ENCODE data around the gene EDARADD. TPM values are rescaled to one million over a fixed set of nuclear protein-coding genes. Genes with fewer than 3 reads are reported as not detected.
"Not testable (repeated sequence)": the region's sequence is repeated elsewhere in the genome, so short reads cannot be mapped to it uniquely, and the experiment has no call there.

The EDARADD gene
- total RNA-seq, 2 donors from 2014 or later = 0.35 TPM; not detected in 1

DNA sequence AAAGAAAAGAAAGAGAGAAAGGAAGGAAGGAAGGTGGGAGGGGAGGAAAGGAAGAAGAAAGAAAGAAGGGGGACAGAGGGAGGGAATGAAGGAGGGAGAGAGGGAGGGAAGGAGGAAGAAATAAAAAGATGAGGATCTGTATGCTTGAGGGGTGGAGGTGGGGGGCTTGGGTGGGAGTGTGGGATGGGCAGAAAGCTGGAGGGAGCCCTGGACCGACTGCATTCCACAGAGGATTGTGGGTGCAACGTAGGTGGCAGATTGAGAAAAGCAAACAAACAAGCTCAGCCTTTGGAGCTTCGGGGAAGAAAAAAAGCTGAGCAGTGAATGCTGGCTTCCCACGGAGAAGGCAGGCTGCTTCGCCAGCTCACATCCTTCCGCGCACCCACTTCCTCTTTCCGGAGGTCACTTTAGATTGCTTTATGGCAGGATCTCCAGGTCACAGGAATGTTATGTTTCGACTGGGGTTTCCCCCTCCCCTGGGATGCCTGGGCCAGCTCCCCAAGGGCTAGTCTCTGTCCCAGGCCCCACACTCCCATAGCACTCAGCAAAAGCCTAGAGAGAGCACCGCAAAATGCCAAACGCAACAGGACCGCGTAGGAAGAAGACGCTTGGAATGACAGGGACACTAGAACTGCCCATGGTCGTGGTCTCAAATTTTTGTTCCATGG, 109.0 kb downstream of the EDARADD start:
- intact Hi-C loops (cut with DNase I) = no loop called here
- DNase-seq (peak; percentile 68), ATAC-seq (peak; percentile 38 to 50)

DNA sequence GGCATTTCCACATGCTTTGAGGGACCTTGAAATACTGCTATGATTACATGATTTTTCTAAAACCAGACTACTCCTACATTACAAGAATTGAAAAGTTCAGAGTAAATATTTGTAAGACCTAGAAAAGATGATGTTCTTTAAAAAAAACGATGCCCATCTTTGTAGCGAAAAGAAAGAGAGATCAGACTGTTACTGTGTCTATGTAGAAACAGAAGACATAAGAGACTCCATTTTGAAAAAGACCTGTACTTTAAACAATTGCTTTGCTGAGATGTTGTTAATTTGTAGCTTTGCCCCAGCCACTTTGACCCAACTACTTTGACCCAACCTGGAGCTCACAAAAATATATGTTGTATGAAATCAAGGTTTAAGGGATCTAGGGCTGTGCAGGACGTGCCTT, 110.3 kb downstream of the EDARADD start:
- intact Hi-C loops (cut with DNase I); ATAC-seq; DNase-seq: not testable (repeated sequence)

DNA sequence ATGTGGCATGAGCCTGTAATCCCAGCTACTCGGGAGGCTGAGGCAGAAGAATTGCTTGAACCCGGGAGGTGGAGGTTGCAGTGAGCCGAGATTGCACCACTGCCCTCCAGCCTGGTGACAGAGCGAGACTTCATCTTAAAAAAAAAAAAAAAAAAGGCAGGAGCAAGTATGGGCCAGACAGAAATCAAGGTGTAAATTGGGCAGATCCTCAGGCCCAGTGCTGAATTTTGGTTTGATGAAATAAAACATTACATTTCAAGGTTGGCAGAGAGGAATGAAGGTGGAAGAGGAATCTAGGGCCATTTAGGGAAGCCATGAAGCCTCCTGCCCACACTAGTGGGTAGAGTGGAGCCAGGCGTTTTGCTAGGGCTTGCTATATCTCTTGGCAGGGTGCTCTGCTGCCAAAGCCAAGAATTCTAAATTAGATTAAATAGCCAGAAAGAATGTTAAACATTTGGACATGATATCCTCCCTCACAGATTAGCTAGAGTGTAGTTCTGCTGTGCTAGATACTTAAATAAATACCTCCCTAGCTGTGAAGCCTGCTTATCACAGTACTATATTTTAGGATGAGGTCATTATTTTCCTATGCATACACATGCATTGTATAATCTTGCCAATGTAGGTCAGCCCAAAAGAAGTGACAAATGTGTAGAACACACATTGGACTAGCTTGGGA, 113.1 kb downstream of the EDARADD start:
- ATAC-seq (peak; percentile 92 to 94), DNase-seq (peak; percentile 62)
- intact Hi-C loops (cut with DNase I) = no loop called here

DNA sequence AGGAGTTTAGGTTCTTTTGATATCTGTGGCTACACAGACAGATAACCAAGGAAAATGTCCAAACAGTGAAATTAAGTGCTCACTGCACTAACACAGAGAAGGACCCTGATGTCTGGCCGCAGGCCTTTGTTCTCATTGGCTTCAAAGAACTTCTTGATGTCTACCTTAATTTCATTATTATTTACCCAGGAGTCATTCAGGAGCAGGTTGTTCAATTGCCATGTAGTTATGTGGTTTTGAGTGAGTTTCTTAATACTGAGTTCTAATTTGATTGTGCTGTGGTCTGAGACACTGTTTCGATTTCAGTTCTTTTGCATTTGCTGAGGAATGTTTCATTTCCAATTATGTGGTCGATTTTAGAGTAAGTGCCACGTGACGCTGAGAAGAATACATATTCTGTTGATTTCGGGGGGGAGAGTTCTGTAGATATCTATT, 114.5 kb downstream of the EDARADD start:
- DNase-seq = no peak
- ATAC-seq = no peak
- intact Hi-C loops (cut with DNase I) = no loop called here

DNA sequence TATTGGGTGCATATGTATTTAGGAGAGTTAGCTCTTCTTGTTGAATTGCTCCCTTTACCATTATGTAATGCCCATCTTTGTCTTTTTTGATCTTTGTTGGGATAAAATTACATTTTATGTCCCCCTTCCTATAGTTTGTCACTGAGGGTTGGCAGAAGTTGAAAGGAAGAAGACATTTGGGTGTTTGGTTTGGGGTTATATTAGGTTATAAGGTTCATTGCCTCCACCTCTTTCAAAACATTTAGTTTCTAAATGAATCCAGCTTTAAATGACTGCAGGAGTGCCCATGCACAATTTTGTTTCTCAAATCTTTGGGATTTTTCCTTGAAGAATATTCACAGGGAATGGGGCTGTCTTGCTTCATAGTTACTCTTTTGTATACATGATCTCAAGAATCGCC, 115.1 kb downstream of the EDARADD start:
- intact Hi-C loops (cut with DNase I) = no loop called here
- no peak for ATAC-seq
- DNase-seq = no peak

DNA sequence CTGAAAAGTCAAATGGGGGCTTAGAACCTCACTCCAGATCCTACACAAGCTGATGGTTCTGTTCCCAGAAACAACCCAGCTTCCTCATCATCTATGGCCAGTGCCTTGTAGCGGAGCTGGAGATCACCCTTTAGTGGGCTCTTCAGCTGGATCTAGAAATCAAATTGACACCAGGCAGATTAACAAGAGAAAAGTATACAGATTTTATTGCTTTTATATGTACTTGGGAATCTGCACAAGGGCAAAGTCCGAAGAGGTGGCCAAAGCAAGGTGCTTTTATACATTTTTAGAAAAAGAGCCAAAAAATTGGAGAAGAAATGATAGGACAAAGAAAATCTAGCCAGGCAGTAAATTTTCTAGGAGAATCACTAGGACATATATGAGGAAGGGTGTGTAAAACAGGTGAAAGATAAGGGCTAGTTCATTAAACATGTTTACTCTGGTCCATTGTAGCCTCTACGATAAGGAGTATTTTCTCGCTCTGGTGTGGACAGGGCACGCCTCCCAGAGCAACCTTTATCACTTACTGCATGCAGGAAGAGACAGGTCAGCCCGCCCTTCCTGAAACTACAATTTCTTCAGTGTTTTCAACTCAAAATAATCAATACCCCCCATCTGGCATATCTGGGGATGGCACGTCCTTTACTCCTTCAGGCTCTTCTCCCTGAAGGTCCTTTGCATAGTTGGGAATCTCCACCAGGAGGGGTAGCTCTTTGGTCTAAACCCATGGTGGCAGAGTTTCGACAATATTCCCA, 115.7 kb downstream of the EDARADD start:
- ATAC-seq (no peak), DNase-seq (no peak)
- intact Hi-C loops (cut with DNase I) = no loop called here

DNA sequence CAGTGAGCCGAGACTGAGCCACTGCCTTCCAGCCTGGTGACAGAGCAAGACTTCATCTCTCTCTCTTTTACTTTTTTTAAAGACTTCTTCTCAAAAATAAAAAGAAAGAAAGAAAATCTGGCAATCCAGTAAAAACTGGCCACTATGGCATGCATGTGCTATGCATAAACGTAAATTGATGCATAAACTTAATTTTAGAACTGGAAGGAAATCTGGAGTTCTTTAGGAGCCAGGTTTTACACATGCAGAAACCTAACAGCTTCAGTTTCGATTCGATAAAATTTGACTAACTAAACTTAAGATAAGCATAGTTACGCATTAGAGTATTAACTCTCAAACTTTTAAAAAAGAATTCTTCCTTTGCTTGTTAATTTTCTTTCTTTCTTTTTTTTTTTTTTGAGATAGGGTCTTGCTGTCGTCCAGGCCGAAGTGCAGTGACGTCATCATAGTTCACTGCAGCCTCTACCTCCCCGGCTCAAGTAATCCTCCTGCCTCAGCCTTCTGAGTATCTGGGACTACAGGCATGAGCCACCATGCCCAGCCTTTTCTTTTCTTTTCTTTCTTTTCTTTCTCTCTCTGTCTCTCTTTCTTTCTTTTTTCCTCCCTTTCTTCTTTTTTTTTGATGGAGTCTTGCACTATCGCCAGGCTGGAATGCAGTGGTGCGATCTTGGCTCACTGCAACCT, 117.8 kb downstream of the EDARADD start:
- intact Hi-C loops (cut with DNase I) = no loop called here
- ATAC-seq = no peak
- no peak for DNase-seq

DNA sequence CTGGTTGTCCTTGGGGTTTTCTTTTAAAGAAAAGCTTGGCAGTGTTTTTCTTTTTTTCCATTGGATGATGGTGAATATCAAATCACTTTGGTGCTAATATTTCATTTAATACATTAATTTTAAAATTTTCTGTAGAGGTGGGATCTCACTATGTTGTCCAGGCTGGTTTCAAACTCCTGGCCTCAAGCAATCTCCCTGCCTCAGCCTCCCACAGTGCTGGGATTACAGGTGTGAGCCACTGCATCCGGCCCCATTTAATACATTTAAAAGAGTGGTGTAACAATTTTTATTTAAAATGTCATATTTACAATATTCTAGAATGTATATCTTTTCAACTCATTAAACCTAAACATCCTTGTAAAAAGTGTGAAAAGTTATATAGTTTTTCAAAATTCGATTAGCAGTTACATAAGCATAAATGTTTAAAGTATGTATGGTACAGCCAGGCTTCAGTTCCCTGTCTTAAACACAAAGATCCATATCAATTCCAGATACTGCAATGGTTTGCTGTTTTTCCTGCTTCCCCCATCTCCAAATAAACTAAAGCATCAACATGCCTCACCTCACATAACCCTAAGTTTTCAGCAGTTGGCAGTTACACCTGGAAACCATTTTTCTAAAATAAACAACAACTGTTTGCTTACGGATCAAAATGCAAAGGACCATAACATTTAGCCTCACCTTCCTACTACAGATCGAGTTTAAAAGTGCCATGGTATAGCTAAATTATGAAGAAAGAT, 120.8 kb downstream of the EDARADD start:
- intact Hi-C loops (cut with DNase I) = no loop called here
- no peak for ATAC-seq
- DNase-seq = no peak

DNA sequence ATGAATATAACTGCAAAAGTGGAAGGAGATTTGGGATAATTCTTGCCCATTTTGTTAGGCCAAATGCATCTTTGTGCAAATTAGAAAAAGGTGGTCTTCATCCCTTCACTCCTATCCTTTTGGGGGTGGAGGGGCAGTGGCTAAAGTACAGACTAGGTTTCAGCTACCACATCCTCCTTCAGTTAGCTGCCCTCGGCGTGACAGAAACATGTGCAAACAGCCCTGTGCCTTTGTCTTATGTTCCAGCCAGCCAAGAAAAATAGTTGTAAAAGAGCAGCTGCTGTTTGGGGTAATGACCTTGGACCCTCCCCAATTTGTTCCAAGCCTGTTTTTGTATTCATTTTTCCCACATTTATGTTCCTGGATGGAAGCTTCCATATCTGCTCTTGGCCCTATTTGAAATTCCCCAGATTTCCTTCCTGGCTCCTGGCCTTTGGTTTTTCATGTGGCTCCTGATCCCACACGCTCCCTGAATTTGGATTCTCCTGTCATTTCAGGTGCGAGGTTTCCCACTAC, 121.4 kb downstream of the EDARADD start:
- DNase-seq = no peak
- ATAC-seq = no peak
- intact Hi-C loops (cut with DNase I) = no loop called here

DNA sequence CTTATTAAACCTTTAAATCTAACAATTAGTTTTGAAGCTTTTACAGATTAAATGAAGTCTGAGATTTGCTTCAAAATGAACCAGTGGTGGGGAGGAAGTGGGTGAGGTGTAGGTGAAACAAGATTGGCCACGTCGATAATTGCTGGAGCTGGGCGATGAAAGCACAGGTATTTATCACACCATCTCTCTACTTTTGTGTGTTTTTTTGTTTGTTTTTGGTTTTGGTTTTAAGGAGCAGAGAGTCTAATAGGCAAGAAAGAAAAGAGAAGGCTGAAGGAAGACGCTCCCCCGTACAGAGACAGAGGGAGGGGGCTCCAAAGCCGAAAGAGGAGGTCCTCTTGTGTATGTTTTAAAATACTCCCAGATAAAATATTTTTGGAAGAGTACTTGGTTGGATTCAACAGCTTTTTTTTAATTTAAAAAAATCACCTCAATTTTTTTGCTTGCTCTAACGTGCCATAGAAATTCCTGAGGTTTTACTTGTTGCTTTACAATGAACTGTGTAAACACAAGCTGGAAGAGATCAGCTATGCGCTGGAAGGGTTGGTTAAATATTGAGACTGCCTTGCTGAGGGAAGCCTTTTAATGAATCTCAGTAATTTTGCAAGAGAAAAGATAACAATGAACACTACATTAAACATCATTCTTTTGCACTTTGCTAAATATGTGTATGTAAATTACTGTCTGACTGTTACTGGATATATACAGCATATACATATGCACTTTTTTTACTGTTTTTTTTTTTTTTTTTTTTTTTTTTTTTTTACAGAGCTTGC, 123.0 kb downstream of the EDARADD start:
- ATAC-seq (peak in 1 of 2 donors; percentile 50), DNase-seq (no peak)
- intact Hi-C loops (cut with DNase I) = no loop called here

DNA sequence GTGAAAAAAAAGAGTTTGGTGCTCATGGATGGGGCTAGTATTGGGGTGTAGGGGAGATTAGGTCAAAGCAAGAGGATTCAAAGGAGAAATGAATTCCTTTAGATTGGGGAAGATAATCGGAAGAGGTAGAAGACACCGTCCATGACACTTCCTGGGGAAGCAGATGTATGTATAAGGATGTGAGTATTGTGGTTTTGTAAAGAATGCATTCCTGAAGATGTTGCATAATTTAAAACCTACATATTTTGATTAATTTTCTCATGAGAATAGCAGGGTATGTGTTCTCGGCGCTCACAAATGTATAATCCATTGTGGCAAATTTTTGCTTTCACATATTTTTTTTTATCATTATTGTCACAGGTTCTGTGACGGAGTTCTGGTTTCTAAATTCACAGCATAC, 124.2 kb downstream of the EDARADD start:
- DNase-seq (no peak), ATAC-seq (no peak)
- intact Hi-C loops (cut with DNase I) = no loop called here

DNA sequence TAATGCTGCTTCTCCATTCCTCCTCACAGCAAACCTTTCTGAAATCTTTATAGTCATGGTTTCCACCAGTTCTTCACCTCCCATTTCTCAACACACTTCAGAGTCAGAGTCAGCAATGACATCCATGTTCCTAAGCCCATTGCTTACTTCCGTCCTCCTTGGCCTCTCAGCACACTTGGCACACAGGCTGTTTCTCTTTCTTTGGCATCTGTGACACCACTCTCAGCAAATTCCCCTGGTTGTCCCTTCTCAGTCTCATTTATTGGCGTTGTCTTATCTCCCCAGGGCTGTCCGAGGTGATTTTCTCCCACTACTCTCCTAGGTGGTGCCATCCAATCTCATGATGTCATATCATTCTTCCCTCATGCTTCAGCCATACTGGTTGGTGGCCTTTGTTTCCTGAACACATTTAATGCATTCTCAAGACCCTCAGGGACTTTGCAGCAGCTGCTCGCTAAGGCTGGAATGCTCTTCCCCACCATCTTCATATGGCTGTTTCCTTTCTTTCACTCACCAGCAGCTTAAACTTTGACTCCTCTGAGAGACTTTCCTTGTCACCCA, 126.4 kb downstream of the EDARADD start:
- ATAC-seq = no peak

DNA sequence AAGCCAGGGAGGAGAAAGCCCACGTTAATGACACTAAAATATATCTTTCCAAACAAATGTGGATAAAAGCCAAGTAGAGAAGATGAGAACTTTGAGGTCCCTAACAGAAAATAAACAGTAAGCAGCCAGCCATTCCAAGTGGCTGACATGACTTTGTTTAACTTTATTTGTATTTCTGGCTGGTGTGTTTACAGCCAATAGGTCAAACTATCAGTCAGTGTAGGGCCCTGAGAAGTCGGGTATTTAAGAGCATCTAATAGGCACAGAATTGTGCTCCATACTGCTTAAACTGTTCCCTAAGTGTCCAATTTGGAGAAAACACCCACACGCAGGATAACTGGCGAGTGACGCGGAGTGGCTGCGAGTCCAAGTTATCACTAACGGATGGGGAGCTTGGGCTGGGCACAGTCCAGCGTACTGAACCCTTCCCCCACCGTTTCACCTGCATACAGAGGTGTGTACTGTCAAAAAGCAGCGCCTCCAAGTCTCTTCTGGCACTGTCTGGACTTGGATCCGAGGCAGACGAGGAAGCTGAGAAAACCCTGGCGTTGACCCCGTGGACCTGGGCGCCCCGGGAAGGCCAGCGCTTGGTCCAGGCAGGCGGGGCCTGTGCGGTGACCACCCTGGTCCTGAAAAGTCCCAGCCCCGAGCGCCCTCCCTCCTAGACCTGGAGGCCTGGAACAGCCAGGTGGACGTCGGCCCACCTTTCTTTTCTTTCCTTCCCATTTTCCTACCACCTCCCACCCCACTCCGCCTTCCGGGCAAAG, 129.0 kb downstream of the EDARADD start:
- DNase-seq (peak; percentile 33), ATAC-seq (peak; percentile 41 to 53)
- intact Hi-C loops (cut with DNase I) = no loop called here

More for the DNA sequence above, 126.4 kb downstream of the EDARADD start:
- DNase-seq = no peak
- intact Hi-C loops (cut with DNase I) = no loop called here

DNA sequence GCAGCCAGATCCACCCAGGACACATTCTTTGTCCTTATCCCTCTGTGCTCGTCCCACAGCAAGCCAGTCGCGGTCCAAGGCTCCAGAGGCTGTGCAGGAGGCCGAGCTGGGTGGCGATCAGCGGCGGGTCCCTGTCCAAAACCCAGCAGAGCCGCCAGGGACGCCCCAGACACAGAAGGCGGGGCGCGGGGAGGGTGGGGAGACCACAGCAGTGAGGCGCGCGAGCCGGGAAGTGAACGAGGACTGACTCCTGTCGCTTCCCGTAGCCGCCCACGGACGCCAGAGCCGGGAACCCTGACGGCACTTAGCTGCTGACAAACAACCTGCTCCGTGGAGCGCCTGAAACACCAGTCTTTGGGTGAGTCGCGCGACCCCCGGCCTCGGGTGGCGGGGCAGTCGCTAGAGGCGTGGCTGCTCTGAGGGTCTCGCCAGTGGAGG, 129.6 kb downstream of the EDARADD start, which contains the start of gene LGALS8:
TSS of gene LGALS8 (plus strand) at position 279 of the 438 bp plus-strand sequence. CDS start 2,089 bp downstream, outside the sequence.
- intact Hi-C loops (cut with DNase I) = no loop called here
- peak; percentile 95 for DNase-seq
- peak; percentile 95 for ATAC-seq

DNA sequence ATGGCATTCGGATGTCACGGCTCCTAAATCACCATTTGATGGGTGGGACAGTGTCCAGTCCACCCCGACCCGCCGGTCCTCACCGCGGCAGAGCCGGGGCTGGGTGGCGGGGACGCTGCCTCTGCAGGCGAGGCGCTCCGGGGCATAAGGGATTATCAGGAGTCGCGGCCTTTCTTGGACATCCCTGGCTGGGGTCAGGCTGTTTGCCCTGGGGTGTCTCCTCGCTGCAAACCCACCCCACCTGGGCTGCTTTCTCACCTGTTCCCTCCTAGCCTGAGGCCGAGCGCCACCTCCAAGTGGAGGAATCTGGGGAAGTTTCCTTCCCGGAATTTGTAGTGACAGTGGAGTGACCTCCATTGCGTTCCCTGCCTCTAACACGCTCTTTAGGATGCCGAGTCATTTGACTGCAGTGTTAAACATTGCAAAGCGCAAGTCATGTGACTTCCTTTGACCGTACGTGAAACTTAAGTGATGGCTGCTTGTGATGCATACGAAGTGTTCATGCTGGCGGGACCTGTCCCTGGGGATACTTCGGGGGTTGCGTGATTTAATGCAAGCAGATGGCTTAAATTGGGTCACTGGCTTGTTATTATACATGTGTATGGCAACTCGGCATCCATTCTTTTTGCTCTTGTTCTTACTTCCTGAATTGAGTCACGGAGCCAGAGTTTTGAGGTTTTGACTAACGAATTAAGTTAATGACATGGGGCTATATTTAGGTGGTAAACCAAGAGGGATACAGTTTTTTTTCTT, 130.2 kb downstream of the EDARADD start:
- DNase-seq (no peak), ATAC-seq (peak; percentile 61 to 80)
- intact Hi-C loops (cut with DNase I) = no loop called here

DNA sequence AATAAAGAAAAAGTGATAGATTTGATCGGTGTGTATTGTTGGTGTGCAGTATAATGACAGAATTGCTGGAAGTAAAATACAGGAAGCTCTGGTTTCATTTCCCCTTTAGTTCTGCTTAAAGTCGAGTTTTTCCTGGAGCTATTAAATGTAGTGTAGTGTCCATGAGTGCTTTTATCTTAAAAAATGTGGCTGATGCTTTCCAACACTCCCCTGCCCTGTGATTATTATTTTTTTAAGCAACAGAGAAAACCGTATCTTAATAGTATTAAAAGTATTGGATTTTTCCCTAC, 130.8 kb downstream of the EDARADD start:
- DNase-seq = no peak
- ATAC-seq = no peak
- intact Hi-C loops (cut with DNase I) = no loop called here

Measured in left cardiac atrium (tissue), 4 donors.